Stimulated activated CD4-positive, alpha-beta T cell treated with anti-CD3 and anti-CD28 coated beads, Interleukin-4, amount 100 ng/mL, for 1 hour (primary cell): ENCODE data around the gene TEX22.

Experiments
- DNase-seq: peaks from one replicate; pipeline ENCODE4 v3.0.0-alpha.2; 2020

Gene TEX22

GRCh38 chr14:105385698-105386365 lies 12.5 kb upstream of the TEX22 start:
- DNase-seq: no peak

- no peak for DNase-seq
Measured at GRCh38 chr14:105386581-105387529, 11.5 kb upstream of the TEX22 start.

GRCh38 chr14:105387530-105387922 lies 10.8 kb upstream of the TEX22 start:
- no peak for DNase-seq

GRCh38 chr14:105388110-105388951 lies 10.0 kb upstream of the TEX22 start:
- no peak for DNase-seq

- no peak for DNase-seq
Measured at GRCh38 chr14:105388976-105389375, 9.4 kb upstream of the TEX22 start.

- no peak for DNase-seq
Measured at GRCh38 chr14:105389534-105389933, 8.8 kb upstream of the TEX22 start.

- no peak for DNase-seq
Measured at GRCh38 chr14:105389976-105390848, 8.1 kb upstream of the TEX22 start.

GRCh38 chr14:105390849-105391500 lies 7.4 kb upstream of the TEX22 start:
- no peak for DNase-seq

- DNase-seq: no peak
Measured at GRCh38 chr14:105391541-105391940, 6.8 kb upstream of the TEX22 start.

GRCh38 chr14:105392131-105393090 lies 5.9 kb upstream of the TEX22 start:
- no peak for DNase-seq

- DNase-seq: no peak
Measured at GRCh38 chr14:105393151-105393550, 5.2 kb upstream of the TEX22 start.

- no peak for DNase-seq
Measured at GRCh38 chr14:105394714-105395537, 3.4 kb upstream of the TEX22 start.

- DNase-seq: no peak
Measured at GRCh38 chr14:105395538-105395854, 2.8 kb upstream of the TEX22 start.

- no peak for DNase-seq
Measured at GRCh38 chr14:105397350-105397931, 897 bp upstream of the TEX22 start.

GRCh38 chr14:105398726-105399465 lies 558 bp downstream of the TEX22 start:
- no peak for DNase-seq

- no peak for DNase-seq
Measured at GRCh38 chr14:105399466-105399775, 1.1 kb downstream of the TEX22 start.

GRCh38 chr14:105400016-105400415 lies 1.7 kb downstream of the TEX22 start:
- no peak for DNase-seq

- DNase-seq: no peak
Measured at GRCh38 chr14:105401699-105402098, 3.4 kb downstream of the TEX22 start.

GRCh38 chr14:105408592-105408991 lies 10.3 kb downstream of the TEX22 start:
- DNase-seq: no peak
